Effector memory CD4-positive, alpha-beta T cell (primary cell): ENCODE results near the gene ADGRD1.

Experiments used
- DNase-seq, 3 donors: peaks; one replicate each; pipeline ENCODE4 v3.0.0-alpha.2; 2020
- H3K27ac ChIP-seq: 2 replicates; pipeline ENCODE4 v1.7.0; 2013; ENCODE audit warnings: mild to moderate bottlenecking, low read length, moderate library complexity; ENCODE audit not compliant: insufficient read depth, poor library complexity, severe bottlenecking
- H3K27me3 ChIP-seq: replicated peaks from 2 replicates; pipeline ENCODE4 v1.7.0; 2013; ENCODE audit warnings: mild to moderate bottlenecking, low read length; ENCODE audit not compliant: insufficient read depth, control insufficient read depth, poor library complexity, severe bottlenecking
- H3K36me3 ChIP-seq: 2 replicates; pipeline ENCODE4 v1.7.0; 2013; ENCODE audit warnings: mild to moderate bottlenecking, low read length, moderate library complexity; ENCODE audit not compliant: control insufficient read depth, insufficient read depth
- H3K4me1 ChIP-seq: 2 replicates; pipeline ENCODE4 v1.7.0; 2013; ENCODE audit warnings: low read length, mild to moderate bottlenecking; ENCODE audit not compliant: control insufficient read depth, insufficient read depth, poor library complexity, severe bottlenecking
- H3K4me3 ChIP-seq: 2 replicates; pipeline ENCODE4 v1.7.0; 2013; ENCODE audit warnings: low read length, low read depth, mild to moderate bottlenecking; ENCODE audit not compliant: insufficient read depth, poor library complexity, severe bottlenecking
- H3K9me3 ChIP-seq: 2 replicates; pipeline ENCODE4 v1.7.0; 2013; ENCODE audit warnings: mild to moderate bottlenecking, low read length, moderate library complexity; ENCODE audit not compliant: control insufficient read depth

The ADGRD1 gene

DNA sequence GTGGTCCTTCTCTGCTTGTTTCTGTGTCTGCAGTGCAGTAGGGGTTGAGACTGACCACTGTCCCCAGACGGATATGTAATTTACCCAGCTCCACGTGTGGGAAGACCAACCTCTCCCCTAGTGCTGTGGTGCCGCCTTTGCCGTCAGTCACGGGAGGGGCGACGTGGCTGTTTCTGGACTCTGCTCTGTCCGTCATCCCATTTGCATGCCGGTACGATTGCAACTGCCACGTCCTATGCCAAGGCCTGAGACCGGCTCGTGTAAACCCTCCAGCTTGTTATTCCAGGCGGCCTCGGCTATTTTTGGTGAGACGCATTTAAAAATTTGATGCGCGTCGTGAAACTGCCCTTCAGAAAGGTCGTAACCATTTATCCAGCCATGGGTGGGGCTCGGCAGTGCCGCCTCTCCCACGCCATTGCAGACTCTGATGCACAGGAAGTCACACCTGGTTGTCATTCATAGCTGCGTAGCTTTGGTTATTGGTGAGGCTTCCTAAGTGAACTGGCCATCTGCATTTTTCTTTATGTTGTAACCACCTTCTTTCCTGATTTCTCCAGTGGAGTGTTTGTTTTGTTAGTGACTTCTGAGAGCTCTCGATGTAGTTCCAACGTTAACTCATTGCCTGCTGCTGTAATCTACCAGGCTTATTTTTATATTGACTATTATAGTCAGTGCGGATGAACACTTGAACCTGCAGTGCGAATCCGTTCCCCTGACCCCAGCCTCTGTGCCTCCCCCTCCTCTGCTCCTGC is 75.1 kb downstream of the ADGRD1 start:
- no peak for DNase-seq
- no peaks in the 10 kb centered on the region for H3K36me3 ChIP-seq
- no peak overlapping the region for H3K4me3 ChIP-seq
- H3K27me3 ChIP-seq, result no peaks in the 10 kb centered on the region
- no peak overlapping the region for H3K27ac ChIP-seq
- no peaks in the 10 kb centered on the region for H3K9me3 ChIP-seq
- H3K4me1 ChIP-seq, result no peaks in the 10 kb centered on the region

DNA sequence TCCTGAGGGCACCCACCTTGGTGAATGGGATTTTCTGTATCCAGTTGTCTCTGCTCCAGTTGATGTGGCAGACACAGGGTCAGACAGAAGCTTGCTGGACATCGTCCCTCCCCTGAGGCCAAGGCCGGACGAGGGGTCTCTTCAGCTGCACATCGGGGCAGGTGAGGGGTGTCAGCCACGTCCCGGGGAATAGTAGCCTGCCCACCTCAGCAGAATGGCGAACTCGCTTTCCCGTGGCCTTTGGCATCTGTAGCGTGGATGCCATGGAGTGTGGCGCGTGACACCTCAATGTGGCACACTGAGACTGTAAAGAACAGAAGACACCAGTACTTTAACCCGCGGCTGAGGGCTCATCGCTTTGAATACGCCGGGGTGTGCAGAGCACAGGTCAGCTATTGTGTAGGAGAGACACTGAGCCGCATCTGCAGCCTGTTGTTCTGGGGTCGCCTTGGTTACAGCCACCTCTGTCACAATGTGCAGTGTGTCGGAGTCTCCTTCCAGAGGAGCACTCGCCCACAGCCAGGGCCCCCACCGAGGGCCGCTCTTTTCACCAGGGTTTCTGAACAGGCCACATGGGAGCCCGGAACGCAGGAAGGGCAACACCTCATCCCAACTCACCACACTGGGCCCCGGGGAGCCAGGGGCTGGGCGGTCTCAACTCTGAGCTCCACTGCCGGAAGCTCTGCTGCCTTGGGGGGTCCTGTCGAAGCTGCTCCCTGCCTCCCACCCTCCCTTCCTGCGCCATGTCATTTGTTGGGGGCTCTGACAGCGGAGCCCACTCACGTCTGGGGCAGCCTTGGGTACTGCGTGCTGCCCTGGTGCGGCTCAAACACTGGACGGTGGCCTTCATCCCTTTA is 77.0 kb downstream of the ADGRD1 start:
- Histone ChIP-seq H3K9me3 (no peaks in the 10 kb centered on the region), H3K36me3 (no peaks in the 10 kb centered on the region), H3K27ac (no peak overlapping the region), H3K27me3 (no peaks in the 10 kb centered on the region), H3K4me3 (no peak overlapping the region), H3K4me1 (no peaks in the 10 kb centered on the region)
- no peak for DNase-seq

DNA sequence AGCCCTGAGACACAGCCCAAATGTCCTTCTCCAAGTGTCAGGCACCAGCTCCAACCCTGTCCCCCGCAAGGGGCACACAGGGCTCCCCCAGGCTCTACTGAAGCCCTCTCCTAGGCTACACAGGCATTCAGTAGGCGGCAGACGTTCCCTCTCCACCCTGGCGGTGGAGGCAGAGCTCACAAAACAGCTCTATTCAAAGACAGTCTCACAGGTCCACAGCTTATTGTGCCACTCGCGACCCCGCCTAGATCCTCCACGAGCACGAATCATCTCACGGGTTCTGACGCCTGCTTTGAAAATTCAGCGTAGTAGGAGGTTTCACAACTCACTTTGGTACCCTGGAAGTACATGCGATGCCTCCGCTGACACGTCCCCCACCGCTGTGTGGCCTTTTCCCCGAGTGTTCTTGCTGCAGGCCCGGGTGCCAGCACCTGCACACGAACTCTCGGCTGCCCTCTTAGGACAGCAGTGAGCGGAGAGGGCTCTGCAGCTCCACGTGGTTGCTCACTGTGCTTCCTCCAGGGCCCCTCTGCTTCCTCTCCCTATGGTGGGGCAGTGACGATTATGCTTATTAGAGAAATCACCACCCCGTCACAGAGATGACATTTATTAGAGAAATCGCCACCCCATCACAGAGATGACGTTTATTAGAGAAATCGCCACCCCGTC is 78.5 kb downstream of the ADGRD1 start:
- Histone ChIP-seq H3K4me3 (no peak overlapping the region), H3K4me1 (no peaks in the 10 kb centered on the region), H3K27ac (no peak overlapping the region), H3K36me3 (no peaks in the 10 kb centered on the region), H3K27me3 (no peaks in the 10 kb centered on the region), H3K9me3 (no peaks in the 10 kb centered on the region)
- DNase-seq, result no peak

DNA sequence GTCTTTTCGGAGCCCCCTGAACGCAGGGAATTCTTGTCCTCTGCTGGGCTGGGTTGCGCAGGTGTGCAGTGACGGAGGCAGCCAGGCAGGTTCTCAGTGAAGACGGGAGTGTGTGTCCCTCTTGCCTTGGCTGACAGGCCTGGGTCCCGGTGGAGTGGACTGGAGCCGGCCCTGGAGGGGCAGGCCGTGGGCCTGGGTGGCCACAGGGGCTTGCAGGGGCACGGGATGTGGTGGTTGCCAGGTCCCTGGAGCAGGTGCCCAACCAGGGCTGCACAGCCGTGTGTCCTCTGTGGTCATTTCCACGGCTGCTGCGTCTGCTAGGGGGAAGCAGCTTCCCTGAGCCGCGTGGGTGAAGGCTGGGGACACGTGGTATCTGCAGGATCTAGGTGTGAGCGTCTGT is 79.8 kb downstream of the ADGRD1 start:
- H3K36me3 ChIP-seq, result no peaks in the 10 kb centered on the region
- no peaks in the 10 kb centered on the region for H3K4me1 ChIP-seq
- no peaks in the 10 kb centered on the region for H3K27me3 ChIP-seq
- no peaks in the 10 kb centered on the region for H3K9me3 ChIP-seq
- H3K27ac ChIP-seq, result no peak overlapping the region
- DNase-seq, result no peak
- H3K4me3 ChIP-seq, result no peak overlapping the region

DNA sequence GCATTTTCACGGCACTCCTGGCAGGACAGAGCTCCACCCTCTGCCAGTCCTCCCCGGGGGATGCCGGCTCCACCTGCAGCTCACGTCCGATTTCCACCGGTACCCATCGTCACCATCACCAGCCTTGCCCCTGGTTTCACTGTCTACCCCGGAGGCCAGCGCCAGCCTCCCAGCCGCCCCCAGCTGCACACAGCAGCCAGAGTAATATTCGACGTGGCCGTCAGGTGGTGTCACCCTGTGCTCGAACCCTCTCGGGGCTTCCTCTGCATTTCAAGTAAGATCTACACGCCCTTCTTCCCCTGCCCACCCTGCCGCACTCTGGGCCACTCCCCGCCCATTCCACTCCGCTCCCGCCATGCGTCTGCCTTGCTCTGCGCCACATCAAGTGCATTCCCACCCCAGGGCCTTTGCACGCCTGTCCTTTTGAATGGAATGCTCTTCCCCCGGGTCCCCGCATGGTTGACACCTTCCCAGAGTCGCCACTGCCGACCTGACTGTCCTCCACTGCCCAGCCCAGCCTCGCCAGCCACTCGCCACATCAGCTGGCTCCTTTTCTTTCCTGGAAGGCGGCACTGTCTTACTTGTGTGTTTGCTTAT is 80.3 kb downstream of the ADGRD1 start:
- DNase-seq, result no peak
- Histone ChIP-seq H3K9me3 (no peaks in the 10 kb centered on the region), H3K27me3 (no peaks in the 10 kb centered on the region)

DNA sequence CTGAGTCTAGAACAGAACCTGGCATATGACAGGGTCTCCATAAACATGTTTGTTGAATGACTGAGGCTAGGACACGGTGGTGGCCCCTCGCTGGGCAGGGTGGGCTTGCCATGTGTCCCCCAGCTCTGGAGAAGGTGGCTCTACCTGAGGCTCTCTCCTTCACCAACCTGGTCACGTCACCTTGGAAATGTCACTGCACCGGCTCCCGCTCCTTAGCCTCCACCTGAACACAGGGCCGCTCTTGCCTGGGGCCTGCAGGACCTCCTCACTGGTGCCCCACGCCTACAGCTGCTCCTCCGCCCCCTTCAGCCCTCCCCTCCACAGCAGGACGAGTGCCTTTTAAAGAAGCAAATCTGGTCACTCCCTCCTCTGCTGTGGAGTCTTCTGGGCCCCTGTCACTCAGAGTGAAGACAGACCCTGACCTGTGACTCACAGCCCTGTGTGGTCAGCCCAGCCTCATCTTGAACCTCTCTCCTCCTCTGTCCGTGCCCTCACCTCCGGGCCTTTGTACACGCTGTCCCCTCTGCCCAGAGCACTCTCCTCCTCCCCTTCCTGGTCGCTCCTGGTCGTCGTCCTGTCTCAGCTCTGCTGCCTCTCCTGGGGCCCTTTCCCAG is 81.0 kb downstream of the ADGRD1 start:
- no peak for DNase-seq
- Histone ChIP-seq H3K36me3 (no peaks in the 10 kb centered on the region), H3K27me3 (no peaks in the 10 kb centered on the region), H3K9me3 (no peaks in the 10 kb centered on the region), H3K27ac (no peak overlapping the region), H3K4me3 (no peak overlapping the region), H3K4me1 (no peaks in the 10 kb centered on the region)

More for the DNA sequence above, 80.3 kb downstream of the ADGRD1 start:
- Histone ChIP-seq H3K4me1 (no peaks in the 10 kb centered on the region), H3K4me3 (no peak overlapping the region), H3K27ac (no peak overlapping the region), H3K36me3 (no peaks in the 10 kb centered on the region)

DNA sequence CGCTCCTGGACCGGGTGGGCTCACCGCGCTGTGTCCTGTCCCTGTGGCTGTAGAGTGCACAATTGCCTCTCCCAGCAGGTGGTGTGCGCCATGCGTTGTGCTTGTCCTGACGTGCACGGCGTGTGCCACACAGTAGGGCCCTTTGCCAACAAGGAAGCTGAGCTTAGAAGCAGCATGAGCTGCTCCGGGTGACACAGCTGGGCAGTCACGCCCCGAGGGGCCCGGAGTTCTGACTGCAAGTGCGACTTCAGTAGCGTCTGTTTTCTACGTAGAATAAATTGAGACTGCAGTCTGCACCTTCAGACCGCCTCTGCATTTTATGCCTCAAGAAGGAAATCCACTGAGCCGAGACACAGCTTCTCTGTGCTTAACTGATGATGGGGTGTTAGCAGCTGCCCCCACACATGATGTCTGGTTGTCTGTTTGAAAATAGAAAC is 81.6 kb downstream of the ADGRD1 start:
- Histone ChIP-seq H3K27me3 (no peaks in the 10 kb centered on the region), H3K9me3 (no peaks in the 10 kb centered on the region), H3K27ac (no peak overlapping the region), H3K4me3 (no peak overlapping the region), H3K4me1 (no peaks in the 10 kb centered on the region), H3K36me3 (no peaks in the 10 kb centered on the region)
- no peak for DNase-seq

DNA sequence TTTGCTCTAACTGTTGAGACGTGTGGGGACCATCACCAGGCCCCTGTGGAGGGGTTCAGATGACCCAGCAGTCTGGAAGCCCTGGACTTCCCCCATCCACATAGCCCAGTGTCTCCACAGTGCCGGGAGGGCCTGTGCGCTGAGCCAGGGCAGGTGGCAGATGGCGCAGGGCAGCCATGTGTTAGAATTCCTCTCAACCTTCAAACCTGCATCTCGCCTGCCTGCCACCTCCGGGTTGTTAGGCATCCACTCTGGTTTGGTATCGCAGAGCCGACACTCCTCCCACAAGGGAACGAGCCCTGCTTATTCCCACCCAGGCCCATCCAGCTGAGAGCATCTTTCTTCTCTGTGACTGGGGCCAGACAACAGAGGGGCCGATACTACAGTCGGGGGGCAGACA is 84.5 kb downstream of the ADGRD1 start:
- no peaks in the 10 kb centered on the region for H3K4me1 ChIP-seq
- no peaks in the 10 kb centered on the region for H3K36me3 ChIP-seq
- H3K27ac ChIP-seq, result no peak overlapping the region
- H3K27me3 ChIP-seq, result no peaks in the 10 kb centered on the region
- no peak for DNase-seq
- no peak overlapping the region for H3K4me3 ChIP-seq
- H3K9me3 ChIP-seq, result no peaks in the 10 kb centered on the region

DNA sequence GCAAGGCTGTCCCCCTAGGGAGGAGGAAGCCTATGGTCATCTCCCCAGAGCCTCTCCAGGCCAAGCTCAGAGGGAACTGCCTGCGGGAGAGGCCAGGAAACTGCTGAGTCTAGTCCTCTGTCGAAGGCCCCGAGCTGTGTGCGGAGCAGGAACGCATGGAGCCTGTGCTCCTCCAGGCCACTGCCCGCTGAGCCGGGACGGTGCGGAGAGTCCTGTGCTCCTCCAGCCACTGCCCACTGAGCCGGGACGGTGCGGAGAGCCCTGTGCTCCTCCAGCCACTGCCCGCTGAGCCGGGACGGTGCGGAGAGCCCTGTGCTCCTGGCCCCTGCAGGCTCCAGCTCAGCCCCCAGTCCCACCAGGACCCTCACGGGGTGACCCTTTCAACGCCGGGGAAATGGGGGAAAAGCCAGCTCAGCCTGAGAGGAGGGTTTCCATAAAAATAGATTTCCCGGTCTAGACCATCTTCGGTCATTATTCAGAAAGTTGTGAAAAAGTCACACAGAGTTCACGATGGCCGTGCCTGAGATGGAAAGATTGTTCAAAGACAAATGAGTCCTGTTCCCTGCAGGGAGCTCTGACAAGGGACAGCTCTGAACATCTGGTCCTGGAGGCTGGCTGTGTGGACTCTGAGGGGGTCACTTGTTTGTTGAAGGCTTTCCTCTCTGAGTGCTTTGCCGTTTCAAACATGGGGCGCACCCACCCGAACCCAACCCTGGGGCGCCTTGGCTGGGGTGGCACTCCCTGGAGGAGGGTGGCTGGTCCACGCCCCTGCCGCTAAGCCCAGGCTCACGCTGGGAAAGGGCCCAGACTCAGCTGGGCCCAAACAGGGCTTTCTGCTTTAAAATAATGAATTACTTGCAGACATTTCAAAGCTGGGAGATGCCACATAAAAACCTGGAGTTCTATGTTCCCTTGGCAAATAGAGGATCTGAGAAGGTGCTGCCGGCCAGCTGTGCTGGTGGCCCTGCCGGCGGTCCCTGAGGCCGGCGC is 85.5 kb downstream of the ADGRD1 start:
- Histone ChIP-seq H3K4me1 (no peaks in the 10 kb centered on the region), H3K36me3 (no peaks in the 10 kb centered on the region), H3K27ac (no peak overlapping the region)

More for the DNA sequence above, 85.5 kb downstream of the ADGRD1 start:
- Histone ChIP-seq H3K4me3 (no peak overlapping the region), H3K27me3 (no peaks in the 10 kb centered on the region), H3K9me3 (no peaks in the 10 kb centered on the region)
- no peak for DNase-seq
